SKM-1 treated with dmso at 0.1 percent for 144 hours (cell line): ENCODE data around the gene IL23A.
"Not testable (repeated sequence)": the region's sequence is repeated elsewhere in the genome, so short reads cannot be mapped to it uniquely, and the experiment has no call there.

Source experiments
- DNase-seq: peaks from one replicate; lab custom pipeline; 2025; ENCODE audit not compliant: unreplicated experiment; lab: John Stamatoyannopoulos, UW

The IL23A gene

GRCh38 chr12:56324206-56324605, 14.5 kb upstream of the IL23A start:
- no peak for DNase-seq

DNA sequence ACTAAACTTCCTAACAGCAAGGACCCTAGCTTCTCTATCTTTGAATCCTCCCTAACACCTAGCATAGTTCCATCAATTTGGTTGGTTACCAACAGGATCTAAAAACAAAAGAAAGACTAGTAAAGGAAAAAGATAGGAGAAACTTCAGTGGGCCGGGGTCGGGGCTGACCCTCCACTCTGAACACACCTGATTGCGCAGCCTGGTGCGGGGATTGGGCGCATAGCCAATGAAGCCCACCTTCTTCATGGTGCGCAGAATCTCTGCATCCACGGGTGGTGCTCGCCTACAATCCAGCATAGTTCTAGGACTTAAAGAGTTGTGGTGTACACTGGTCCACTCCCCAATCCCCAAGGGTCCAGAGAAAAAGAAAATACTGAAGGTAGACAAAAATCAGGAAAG, 12.6 kb upstream of the IL23A start:
- DNase-seq = no peak

DNA sequence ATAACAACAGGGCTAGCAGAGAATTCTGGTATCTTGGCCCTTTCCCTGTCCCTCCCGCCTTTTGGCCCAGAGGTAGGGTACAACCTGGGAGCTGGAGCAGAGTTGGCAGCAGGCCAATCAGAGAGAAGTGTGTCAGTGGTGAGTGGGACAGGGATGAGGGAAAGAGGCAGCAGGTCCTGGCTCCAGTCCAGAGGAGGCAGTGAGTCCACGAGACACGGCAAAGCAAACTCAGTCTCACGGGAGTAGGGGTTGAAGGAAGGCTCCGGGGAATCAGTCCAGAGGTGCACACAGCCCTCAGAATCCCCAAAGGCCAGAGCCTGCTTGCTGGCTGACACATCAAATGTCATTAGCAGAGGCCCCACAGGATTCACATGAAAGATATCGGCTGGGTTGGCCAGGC, 12.2 kb upstream of the IL23A start:
- no peak for DNase-seq

GRCh38 chr12:56330936-56331490, 7.7 kb upstream of the IL23A start:
- no peak for DNase-seq

GRCh38 chr12:56332512-56333196, 6.0 kb upstream of the IL23A start:
- DNase-seq = no peak

DNA sequence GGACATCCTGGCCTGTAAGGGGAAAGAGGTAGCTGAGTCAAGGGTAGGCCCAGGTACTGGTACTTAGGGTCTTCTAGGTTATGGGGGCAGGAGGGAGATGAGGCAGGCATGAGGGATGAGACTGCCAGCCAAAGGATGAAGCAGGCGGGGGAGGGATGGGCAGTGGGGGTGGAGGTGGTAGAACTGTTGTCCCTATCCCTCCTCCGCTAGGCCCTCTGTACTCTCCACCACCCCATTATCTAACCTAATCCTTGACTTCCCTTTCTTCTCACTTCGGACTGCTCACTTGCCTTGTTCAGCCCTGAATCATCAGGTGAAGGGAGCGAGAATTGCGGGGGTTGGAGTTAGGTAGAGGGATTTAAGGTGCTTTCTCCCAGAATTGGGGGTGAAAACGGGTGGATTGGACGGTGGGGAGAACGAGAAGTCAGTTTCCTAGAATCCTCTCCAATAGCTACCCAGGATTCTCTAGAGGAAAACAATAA, 5.4 kb upstream of the IL23A start:
- DNase-seq = no peak

- peak; percentile 77 for DNase-seq
Observed at GRCh38 chr12:56333679-56334489, 4.8 kb upstream of the IL23A start, which contains the start of gene PAN2. PAN2 (minus strand) TSS chr12:56334000; CDS start chr12:56333094, 906 bp downstream.

DNA sequence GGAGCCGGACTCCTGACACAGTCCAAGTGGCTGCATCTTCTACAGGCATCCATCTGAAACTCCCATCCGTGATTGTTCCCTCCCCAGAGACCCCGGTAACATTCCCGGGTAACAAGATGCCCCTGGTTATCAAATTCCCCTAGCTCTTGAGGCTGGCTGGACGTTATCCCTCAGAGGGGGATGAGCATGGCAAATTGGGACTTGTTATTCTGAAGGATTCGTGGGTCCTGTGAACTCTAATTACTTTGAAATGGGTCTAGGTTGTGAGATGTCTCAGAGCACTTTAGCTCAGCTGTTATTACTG, 4.2 kb upstream of the IL23A start:
- DNase-seq = no peak

DNA sequence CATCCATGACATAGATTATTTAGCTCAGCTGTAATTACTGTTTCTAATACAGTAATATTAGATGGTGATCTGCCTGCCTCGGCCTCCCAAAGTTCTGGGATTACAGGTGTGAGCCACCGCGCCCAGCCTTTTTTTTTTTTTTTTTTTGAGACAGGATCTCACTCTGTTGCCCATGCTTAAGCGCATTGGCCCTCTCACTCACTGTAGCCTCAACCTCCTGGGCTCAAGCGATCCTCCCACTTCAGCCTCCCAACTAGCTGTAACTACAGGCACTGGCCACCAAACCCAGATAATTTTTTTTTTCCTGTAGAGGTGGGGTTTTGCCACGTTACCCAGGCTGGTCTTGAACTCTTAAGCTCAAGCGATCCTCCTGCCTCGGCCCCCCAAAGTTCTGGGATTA, 3.2 kb upstream of the IL23A start:
- DNase-seq = not testable (repeated sequence)

GRCh38 chr12:56336361-56337167, 2.1 kb upstream of the IL23A start:
- DNase-seq = peak; percentile 54

GRCh38 chr12:56337753-56338251, 882 bp upstream of the IL23A start:
- DNase-seq = no peak

DNA sequence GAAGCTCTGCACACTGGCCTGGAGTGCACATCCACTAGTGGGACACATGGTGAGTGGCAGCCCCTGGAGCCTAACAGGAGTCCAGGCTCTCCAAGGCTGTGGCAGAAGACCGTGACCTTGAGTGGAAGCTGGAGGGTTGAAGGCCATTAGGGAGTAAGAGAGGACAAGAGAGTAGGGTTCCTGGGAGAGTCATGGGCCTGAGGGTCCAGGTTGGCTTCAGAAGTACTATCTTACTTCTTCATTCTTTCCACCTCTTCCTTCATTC, 406 bp downstream of the IL23A start:
- no peak for DNase-seq

DNA sequence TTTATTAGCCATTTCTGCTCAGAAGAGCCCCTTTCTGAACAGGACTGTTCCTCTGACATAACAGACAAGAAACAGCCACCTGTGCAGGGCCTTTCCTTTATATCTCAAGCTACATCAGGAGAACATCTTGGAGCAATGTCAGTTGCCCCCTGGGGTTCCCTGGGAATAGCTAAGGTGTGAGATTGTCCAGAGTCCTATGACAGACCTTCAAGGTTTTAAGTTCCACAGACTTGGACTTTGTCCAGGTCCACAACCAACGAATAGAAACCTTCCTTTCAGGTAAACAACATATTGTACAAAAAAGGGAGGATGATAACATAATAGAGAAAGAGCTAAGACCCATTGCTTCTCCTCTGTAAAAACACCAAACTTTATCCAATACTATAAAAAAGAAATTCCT, 2.9 kb downstream of the IL23A start:
- DNase-seq = no peak

DNA sequence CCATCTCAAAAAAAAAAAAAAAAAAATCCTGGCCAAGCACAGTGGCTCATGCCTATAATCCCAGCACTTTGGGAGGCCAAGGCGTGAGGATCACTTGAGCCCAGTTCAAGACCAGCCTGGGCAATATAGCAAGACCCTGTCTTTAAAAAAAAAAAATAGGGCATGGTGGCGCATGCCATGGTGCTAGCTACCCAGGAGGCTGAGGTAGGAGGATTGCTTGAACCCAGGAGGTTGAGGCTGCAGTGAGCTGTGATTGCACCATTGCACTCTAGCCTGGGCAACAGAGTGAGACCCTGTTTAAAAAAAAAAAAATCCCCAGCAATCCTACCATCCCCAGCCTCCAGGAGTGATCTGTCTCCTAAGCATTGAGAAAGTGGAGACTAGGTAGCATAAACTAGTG, 3.6 kb downstream of the IL23A start:
- DNase-seq = not testable (repeated sequence)

DNA sequence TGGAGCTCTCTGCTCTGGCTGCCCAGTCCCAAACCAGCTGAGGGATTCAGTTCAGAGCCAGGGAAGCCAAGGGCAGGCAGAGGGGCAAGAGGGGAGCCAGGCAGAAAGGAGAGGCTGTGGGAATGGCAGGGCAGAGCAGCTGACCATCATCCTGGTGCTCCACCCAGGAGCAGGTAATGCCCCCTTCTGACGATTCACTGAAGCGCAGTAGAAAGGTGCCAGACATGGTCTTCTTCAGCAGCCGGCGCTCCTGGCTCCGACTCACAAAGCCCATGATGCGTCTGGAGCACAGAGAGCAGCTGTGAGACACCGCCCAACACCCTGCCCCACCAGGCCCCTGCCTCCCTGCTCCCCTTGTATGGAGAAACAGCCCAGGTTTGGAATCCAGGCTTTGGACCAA, 8.0 kb downstream of the IL23A start:
- DNase-seq = no peak

DNA sequence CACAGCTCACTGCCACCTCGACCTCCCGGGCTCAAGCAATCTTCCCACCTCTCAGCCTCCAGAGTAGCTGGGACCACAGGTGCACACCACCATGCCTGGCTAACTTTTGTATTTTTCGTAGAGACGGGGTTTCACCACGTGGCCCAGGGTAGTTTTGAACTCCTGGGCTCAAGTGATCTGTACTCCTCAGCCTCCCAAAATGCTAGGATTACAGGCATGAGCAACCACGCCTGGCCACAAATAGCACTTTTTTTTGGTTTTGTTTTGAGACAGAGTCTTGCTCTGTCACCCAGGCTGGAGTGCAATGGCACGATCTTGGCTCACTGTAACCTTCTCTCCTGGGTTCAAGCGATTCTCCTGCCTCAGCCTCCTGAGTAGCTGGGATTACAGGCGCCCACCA, 8.6 kb downstream of the IL23A start:
- DNase-seq = not testable (repeated sequence)

DNA sequence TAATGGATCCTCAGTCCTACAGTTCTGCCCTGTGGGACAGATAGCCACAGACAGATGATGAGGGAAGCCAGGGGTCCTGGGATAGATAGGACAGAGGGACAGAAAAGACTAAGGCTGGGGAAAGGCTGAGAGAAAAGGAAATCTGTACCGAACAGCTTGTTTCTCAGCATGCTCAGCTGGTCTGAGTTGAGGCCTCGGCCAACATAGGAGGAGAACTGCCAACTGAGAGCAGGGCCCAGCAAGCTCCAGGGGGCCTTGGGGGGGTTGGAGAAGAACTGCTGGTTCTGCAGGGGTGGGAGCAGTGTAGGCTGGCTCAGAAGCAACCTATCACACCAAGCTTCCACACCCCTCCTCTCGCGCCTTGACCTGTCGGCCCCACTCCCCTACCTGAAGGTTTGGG, 10.1 kb downstream of the IL23A start:
- no peak for DNase-seq

DNA sequence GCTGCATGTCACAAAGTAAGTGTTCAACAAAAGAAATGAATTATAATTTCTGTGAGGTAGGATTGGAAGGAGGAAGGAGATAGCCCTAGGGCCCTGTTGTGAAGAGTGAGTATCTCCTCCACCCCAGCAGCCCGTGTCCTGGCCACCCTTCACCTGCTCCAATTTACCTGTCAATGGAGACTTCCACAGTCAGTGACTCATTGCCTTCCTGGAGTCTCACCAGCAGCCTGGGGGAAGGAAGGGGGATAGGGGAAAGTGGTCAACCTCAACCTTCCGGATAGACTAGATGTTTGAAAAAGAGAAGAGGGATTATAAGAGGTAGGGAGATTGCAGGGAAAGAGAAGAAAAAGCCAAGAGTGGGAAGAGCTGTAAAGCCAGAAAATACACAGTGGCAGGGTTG, 12.0 kb downstream of the IL23A start:
- no peak for DNase-seq

DNA sequence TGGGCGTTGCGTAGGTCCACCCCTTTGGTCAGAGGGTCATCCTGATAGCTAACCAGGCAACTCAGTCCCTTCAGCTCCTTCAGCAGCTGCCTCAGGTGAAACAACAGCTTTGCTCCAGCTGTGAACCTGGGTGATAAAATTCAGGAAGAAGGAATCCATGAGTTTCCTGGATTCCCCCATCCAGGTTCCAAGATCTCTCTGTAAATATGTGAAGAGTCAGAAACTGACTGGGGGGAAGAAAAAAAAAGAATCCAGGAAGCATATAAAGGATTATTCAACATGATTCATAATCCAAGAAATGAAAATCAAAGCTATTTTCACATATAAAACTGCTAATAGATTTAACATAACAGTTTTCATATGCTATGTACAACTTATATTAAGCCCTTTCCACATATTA, 12.6 kb downstream of the IL23A start:
- no peak for DNase-seq

DNA sequence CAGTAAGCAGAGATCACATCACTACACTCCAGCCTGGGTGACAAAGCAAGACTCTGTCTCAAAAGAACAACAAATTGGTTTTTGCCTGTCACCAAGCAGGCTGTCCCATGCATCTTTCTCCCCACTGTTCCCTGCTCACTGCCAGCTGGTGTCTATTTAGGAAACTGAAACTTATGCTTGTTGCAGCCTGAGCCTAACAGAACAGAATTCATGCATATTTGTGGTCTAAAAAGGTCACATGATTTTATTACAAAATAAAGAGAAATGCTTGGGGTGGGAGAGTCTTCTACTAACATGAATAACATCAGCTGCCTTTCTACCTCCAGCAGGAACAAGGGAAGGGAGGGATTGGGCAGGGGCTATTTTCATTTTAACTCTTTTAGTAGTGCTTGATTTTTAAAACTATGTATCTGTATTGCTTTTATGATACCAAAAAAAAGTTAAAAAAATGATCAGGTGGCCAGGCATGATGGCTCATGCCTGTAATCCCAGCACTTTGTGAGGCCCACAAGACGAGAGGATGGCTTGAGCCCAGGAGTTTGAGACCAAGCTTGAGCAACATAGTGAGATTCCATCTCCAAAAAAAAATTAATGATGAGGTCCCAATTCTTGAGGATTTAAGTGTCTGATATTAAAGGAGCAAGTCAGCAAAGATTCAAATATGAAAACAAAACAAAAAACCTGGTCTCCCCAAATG, 20.3 kb downstream of the IL23A start:
- DNase-seq = no peak
